Caco-2 (cell line): ENCODE results near the gene DNMT3A. TPM values are rescaled to one million over a fixed set of nuclear protein-coding genes. Genes with fewer than 3 reads are reported as not detected.

Source experiments
- BruUV-seq: library from RNA; stranded (reverse); fragments of 400-500 nt; replicated peaks from 2 replicates; lab custom pipeline; 2021; lab: Mats Ljungman, UMichigan
- CTCF ChIA-PET: fragments of 300-600 bp; sonication (Branson Sonifier 250); formaldehyde crosslinking; loops from one replicate; lab custom pipeline; 2022; ENCODE audit warnings: antibody characterized with exemption; lab: Charles Lee
- POLR2A ChIA-PET: fragments of 300-600 bp; sonication (Branson Sonifier 250); formaldehyde crosslinking; loops from one replicate; lab custom pipeline; 2022; ENCODE audit warnings: antibody characterized with exemption; lab: Charles Lee
- DNase-seq, 2 experiments: peaks; one replicate each; pipeline versions ENCODE4 v3.0.0 to v3.0.0-alpha.2; 2020 to 2022
- H3K27me3 ChIP-seq: replicated peaks from 2 replicates; pipeline ENCODE4 v1.6.0; 2011; ENCODE audit warnings: low read length; ENCODE audit not compliant: control insufficient read depth, insufficient read depth
- H3K36me3 ChIP-seq: 2 replicates; pipeline ENCODE4 v1.5.1; 2011; ENCODE audit warnings: low read length; ENCODE audit not compliant: control insufficient read depth, insufficient read depth
- H3K4me1 ChIP-seq: fragments of 250-450 bp; sonication (Bioruptor Pico); 2 replicates; pipeline ENCODE4 v1.5.1; 2020; ENCODE audit warnings: mild to moderate bottlenecking
- H3K4me3 ChIP-seq: 2 replicates; pipeline ENCODE4 v1.5.1; 2011; ENCODE audit warnings: low read depth, mild to moderate bottlenecking, control low read depth, low read length
- H3K9me3 ChIP-seq: fragments of 250-450 bp; sonication (Bioruptor Pico); 2 replicates; pipeline ENCODE4 v1.5.1; 2020; ENCODE audit warnings: mild to moderate bottlenecking, moderate library complexity
- H3K27ac Mint-ChIP-seq: one replicate; pipeline ENCODE4 v1.8.0; 2022; ENCODE audit warnings: mixed read lengths; ENCODE audit not compliant: unreplicated experiment
- H3K27me3 Mint-ChIP-seq: one replicate; pipeline ENCODE4 v1.8.0; 2022; ENCODE audit warnings: mixed read lengths; ENCODE audit not compliant: insufficient read depth, unreplicated experiment
- H3K36me3 Mint-ChIP-seq: one replicate; pipeline ENCODE4 v1.8.0; 2022; ENCODE audit warnings: mild to moderate bottlenecking, mixed read lengths; ENCODE audit not compliant: insufficient read depth, unreplicated experiment
- H3K4me1 Mint-ChIP-seq: one replicate; pipeline ENCODE4 v1.8.0; 2022; ENCODE audit warnings: low read depth, mixed read lengths; ENCODE audit not compliant: unreplicated experiment
- H3K4me3 Mint-ChIP-seq: one replicate; pipeline ENCODE4 v1.8.0; 2022; ENCODE audit warnings: mild to moderate bottlenecking, moderate library complexity, mixed read lengths; ENCODE audit not compliant: unreplicated experiment
- H3K9me3 Mint-ChIP-seq: one replicate; pipeline ENCODE4 v1.8.0; 2022; ENCODE audit warnings: mixed read lengths; ENCODE audit not compliant: unreplicated experiment
- intact Hi-C: fragments of 100-400 bp; cut with micrococcal nuclease; formaldehyde crosslinking; loops from one replicate; pipeline ENCODE4 v1.10.0; 2022; ENCODE audit not compliant: unreplicated experiment
- total RNA-seq: library from RNA; stranded (reverse); gene quantifications from 2 replicates; pipeline ENCODE4 v1.2.3, GENCODE V29; 2022
- TF ChIP-seq, protein P1 (sequence below), 2 experiments: fragments of 200-600 bp in 1 of 2; IDR thresholded peaks; 1 replicate in 1 of 2; 2 replicates in 1 of 2; pipeline versions ENCODE4 v1.5.1 to v1.8.0; 2011 to 2022; ENCODE audit warnings: antibody characterized with exemption in 1 of 2, control low read depth in 1 of 2, inconsistent platforms in 1 of 2, low read depth in 1 of 2, low read length in 1 of 2, mild to moderate bottlenecking in 1 of 2, moderate library complexity in 1 of 2; ENCODE audit not compliant: insufficient read depth in 1 of 2, severe bottlenecking in 1 of 2, unreplicated experiment in 1 of 2

Gene DNMT3A
- total RNA-seq, 1 experiment from 2014 or later = 72.2 TPM

DNA sequence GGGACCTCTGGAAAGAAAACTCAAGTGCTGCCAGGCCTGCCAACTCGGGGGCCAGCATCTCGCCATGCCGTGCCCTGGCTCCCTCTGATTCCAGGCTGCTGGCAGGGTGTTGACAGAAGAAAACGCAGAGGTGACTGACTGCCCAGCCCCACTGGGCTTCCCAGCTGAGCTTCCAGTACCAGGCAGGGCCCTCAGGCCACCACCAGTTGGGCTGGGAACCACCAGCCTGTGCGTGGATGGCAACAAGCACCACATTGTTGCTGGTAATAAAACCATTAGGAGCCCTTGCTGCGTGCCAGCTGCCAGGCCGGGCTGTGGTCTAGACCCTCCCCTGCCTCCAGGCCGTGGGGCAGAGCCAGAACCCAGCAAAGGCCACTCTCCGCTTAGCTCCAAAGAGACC lies 9.2 kb downstream of the DNMT3A start:
- BruUV-seq = no TSS peak
- H3K9me3 ChIP-seq = no peaks in the 10 kb centered on the region
- intact Hi-C loops = no loop called here
- TF ChIP-seq, protein P1, sequence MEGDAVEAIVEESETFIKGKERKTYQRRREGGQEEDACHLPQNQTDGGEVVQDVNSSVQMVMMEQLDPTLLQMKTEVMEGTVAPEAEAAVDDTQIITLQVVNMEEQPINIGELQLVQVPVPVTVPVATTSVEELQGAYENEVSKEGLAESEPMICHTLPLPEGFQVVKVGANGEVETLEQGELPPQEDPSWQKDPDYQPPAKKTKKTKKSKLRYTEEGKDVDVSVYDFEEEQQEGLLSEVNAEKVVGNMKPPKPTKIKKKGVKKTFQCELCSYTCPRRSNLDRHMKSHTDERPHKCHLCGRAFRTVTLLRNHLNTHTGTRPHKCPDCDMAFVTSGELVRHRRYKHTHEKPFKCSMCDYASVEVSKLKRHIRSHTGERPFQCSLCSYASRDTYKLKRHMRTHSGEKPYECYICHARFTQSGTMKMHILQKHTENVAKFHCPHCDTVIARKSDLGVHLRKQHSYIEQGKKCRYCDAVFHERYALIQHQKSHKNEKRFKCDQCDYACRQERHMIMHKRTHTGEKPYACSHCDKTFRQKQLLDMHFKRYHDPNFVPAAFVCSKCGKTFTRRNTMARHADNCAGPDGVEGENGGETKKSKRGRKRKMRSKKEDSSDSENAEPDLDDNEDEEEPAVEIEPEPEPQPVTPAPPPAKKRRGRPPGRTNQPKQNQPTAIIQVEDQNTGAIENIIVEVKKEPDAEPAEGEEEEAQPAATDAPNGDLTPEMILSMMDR (IDR thresholded peaks at IDR 0.05; ENCODE audit: insufficient read depth in 1 of 2, low read depth in 1 of 2, low read length in 1 of 2, severe bottlenecking in 1 of 2, unreplicated experiment in 1 of 2) = no peak
- no peak overlapping the region for H3K27ac Mint-ChIP-seq
- H3K36me3 Mint-ChIP-seq = no peaks in the 10 kb centered on the region
- no peaks in the 10 kb centered on the region for H3K27me3 ChIP-seq
- ChIA-PET CTCF (no interaction called here), POLR2A (no interaction called here)
- H3K4me3 ChIP-seq = no peak overlapping the region
- no peak overlapping the region for H3K4me3 Mint-ChIP-seq
- DNase-seq = no peak
- no peaks in the 10 kb centered on the region for H3K4me1 ChIP-seq
- no peaks in the 10 kb centered on the region for H3K9me3 Mint-ChIP-seq
- no peaks in the 10 kb centered on the region for H3K36me3 ChIP-seq
- no peaks in the 10 kb centered on the region for H3K4me1 Mint-ChIP-seq
- no peaks in the 10 kb centered on the region for H3K27me3 Mint-ChIP-seq

DNA sequence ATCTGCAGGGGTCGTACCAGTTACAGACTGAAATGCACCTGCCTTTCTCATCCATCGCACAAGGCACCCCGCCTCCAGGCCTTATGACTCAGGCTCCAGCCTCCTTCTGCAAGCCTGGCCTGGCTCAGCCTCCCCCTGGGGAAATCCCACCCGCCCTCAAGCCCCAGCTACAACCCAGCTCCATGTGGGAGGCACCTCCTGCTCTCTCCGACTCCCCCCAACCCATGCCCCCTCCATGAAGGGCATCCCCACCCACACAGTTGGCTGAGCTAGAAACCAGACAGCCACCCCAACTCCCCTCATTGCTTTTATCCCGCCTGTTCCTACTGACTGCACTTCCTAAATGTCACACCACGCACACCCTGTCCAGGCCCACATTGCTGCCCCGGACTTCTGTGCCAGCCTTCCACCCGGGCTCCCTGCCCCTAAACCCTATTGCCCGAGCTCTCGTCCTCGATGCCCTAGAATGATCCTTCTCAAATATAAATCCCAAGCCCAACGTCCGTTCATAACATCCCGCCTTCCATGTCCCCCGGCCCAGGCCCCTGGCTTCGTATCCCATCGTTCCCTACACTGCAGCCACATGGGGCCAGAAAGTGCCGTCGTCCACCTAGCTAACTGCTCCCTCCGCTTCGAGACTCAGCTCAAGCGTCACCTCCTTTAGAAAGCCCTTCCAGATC lies 9.9 kb downstream of the DNMT3A start:
- Mint-ChIP-seq H3K4me1 (no peaks in the 10 kb centered on the region), H3K27me3 (no peaks in the 10 kb centered on the region), H3K27ac (no peak overlapping the region), H3K4me3 (no peak overlapping the region), H3K9me3 (no peaks in the 10 kb centered on the region), H3K36me3 (no peaks in the 10 kb centered on the region)
- CTCF ChIA-PET = interaction anchor here (0.7 kb wide), 1 partner anchor 1225 kb away, joined by 3 read pairs; no protein-coding TSS in a partner anchor
- Histone ChIP-seq H3K4me1 (no peaks in the 10 kb centered on the region), H3K27me3 (no peaks in the 10 kb centered on the region), H3K4me3 (no peak overlapping the region), H3K36me3 (no peaks in the 10 kb centered on the region), H3K9me3 (no peaks in the 10 kb centered on the region)
- no peak for DNase-seq
- TF ChIP-seq, protein P1 (IDR thresholded peaks at IDR 0.05; ENCODE audit: insufficient read depth in 1 of 2, low read depth in 1 of 2, low read length in 1 of 2, severe bottlenecking in 1 of 2, unreplicated experiment in 1 of 2) = no peak
- POLR2A ChIA-PET = no interaction called here
- intact Hi-C loops = no loop called here
- BruUV-seq = no TSS peak

DNA sequence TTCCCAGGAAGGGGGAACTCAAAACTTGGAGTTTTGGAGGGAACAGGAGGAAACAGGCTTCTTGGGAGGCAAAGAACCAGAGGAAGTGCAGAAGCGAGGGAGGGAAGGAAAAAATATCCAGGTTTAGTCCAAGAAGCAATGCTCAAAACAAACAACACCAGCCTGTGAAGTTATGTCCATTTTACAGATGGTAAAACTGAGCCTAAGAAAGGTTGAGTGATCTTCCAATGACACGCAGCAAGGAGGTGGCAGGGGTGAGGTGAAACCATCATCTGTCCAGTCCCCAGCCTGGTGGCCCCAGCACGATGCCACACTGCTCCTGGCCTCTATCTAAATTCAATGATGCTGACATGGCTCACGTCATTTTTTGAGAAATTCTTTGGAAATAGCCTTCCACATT lies 10.8 kb downstream of the DNMT3A start:
- intact Hi-C loops = no loop called here
- no peaks in the 10 kb centered on the region for H3K9me3 Mint-ChIP-seq
- no peaks in the 10 kb centered on the region for H3K27me3 ChIP-seq
- H3K27ac Mint-ChIP-seq = no peak overlapping the region
- no peaks in the 10 kb centered on the region for H3K36me3 Mint-ChIP-seq
- BruUV-seq = no TSS peak
- H3K4me1 ChIP-seq = no peaks in the 10 kb centered on the region
- no peaks in the 10 kb centered on the region for H3K36me3 ChIP-seq
- ChIA-PET CTCF (interaction anchor here (0.7 kb wide), 1 partner anchor 1226 kb away, joined by 3 read pairs; no protein-coding TSS in a partner anchor), POLR2A (no interaction called here)
- H3K4me1 Mint-ChIP-seq = no peaks in the 10 kb centered on the region
- no peak for DNase-seq
- no peaks in the 10 kb centered on the region for H3K9me3 ChIP-seq
- H3K4me3 Mint-ChIP-seq = no peak overlapping the region
- TF ChIP-seq, protein P1 (IDR thresholded peaks at IDR 0.05; ENCODE audit: insufficient read depth in 1 of 2, low read depth in 1 of 2, low read length in 1 of 2, severe bottlenecking in 1 of 2, unreplicated experiment in 1 of 2) = no peak
- H3K27me3 Mint-ChIP-seq = no peaks in the 10 kb centered on the region
- H3K4me3 ChIP-seq = no peak overlapping the region
